Panc1 (cell line): Measurements from ENCODE around the gene LMO4. TPM values are rescaled to one million over a fixed set of nuclear protein-coding genes. Genes with fewer than 3 reads are reported as not detected.
A peak's percentile ranks its signal among the peaks of the same experiment; 100 is the strongest.

Experiments used
- ATAC-seq: fragments of 200-7000 bp; cut with Tn5 transposase; 2 replicates; pipeline ENCODE4 v1.9.1; 2020; ENCODE audit warnings: mild to moderate bottlenecking, moderate library complexity
- BruUV-seq: library from RNA; stranded (reverse); fragments of 400-500 nt; replicated peaks from 2 replicates; lab custom pipeline; 2021; lab: Mats Ljungman, UMichigan
- CTCF ChIA-PET: fragments of 300-600 bp; sonication (Branson Sonifier 250); formaldehyde crosslinking; loops from one replicate; lab custom pipeline; 2022; ENCODE audit warnings: antibody characterized with exemption; lab: Charles Lee
- POLR2A ChIA-PET: fragments of 300-600 bp; sonication (Branson Sonifier 250); formaldehyde crosslinking; loops from one replicate; lab custom pipeline; 2022; ENCODE audit warnings: antibody characterized with exemption; lab: Charles Lee
- DNase-seq: peaks from one replicate; pipeline ENCODE4 v3.0.0-alpha.2; 2010; ENCODE audit warnings: low read depth, low spot score
- H3K27ac ChIP-seq: 2 replicates; pipeline ENCODE4 v1.5.1; 2011; ENCODE audit warnings: mild to moderate bottlenecking, low read length, inconsistent platforms
- H3K27me3 ChIP-seq: fragments of 200-500 bp; sonication (Bioruptor generic); 2 replicates; pipeline ENCODE4 v1.6.0; 2014; ENCODE audit warnings: low read length, inconsistent platforms; ENCODE audit not compliant: control insufficient read depth, insufficient read depth
- H3K36me3 ChIP-seq: fragments of 200-500 bp; sonication (Bioruptor generic); 2 replicates; pipeline ENCODE4 v1.5.1; 2014; ENCODE audit warnings: inconsistent platforms, mild to moderate bottlenecking, low read length, moderate library complexity; ENCODE audit not compliant: control insufficient read depth, insufficient read depth
- H3K4me1 ChIP-seq: 2 replicates; pipeline ENCODE4 v1.5.1; 2011; ENCODE audit warnings: inconsistent platforms, mild to moderate bottlenecking, low read length, moderate library complexity; ENCODE audit not compliant: control insufficient read depth, insufficient read depth
- H3K4me3 ChIP-seq, 2 experiments: 2 replicates each; pipeline ENCODE4 v1.5.1; 2011 to 2012; ENCODE audit warnings: low read depth in 2 of 2, low read length in 2 of 2, mild to moderate bottlenecking in 2 of 2, inconsistent platforms in 1 of 2, moderate library complexity in 1 of 2
- H3K9me3 ChIP-seq: fragments of 200-500 bp; sonication (Bioruptor generic); 2 replicates; pipeline ENCODE4 v1.5.1; 2014; ENCODE audit warnings: low read depth, mild to moderate bottlenecking, inconsistent platforms, low read length, moderate library complexity; ENCODE audit not compliant: control insufficient read depth, insufficient read depth
- POLR2AphosphoS5 ChIP-seq: IDR thresholded peaks from 2 replicates; pipeline ENCODE4 v1.6.1; 2012; ENCODE audit warnings: mild to moderate bottlenecking, low read depth, low read length, moderate library complexity
- SIN3A ChIP-seq: IDR thresholded peaks from 2 replicates; pipeline ENCODE4 v1.6.1; 2012; ENCODE audit warnings: low read depth, mild to moderate bottlenecking, low read length, moderate library complexity, borderline replicate concordance; ENCODE audit not compliant: insufficient read depth
- TCF7L2 ChIP-seq: IDR thresholded peaks from 2 replicates; pipeline ENCODE4 v1.6.1; 2011; ENCODE audit warnings: mild to moderate bottlenecking, low read depth, low read length, inconsistent platforms
- in situ Hi-C: cut with HindIII; loops from 2 replicates; pipeline ENCODE4 v1.10.0; 2016; ENCODE audit warnings: low sequenced_read_pairs, low pct_unique_long_range_greater_than_20kb
- intact Hi-C: fragments of 100-400 bp; cut with micrococcal nuclease; formaldehyde crosslinking; loops from one replicate; pipeline ENCODE4 v1.10.0; 2022; ENCODE audit not compliant: unreplicated experiment
- total RNA-seq: library from RNA; stranded (reverse); gene quantifications from one replicate; pipeline ENCODE4 v1.2.1, GENCODE V29; 2021; ENCODE audit not compliant: unreplicated experiment
- TF ChIP-seq, protein P1 (sequence below), 2 experiments: IDR thresholded peaks; 2 replicates each; pipeline ENCODE4 v1.6.1; 2011 to 2012; ENCODE audit warnings: low read depth in 2 of 2, control low read depth in 1 of 2, low read length in 1 of 2, mild to moderate bottlenecking in 1 of 2, moderate library complexity in 1 of 2; ENCODE audit not compliant: insufficient read depth in 1 of 2
- TF ChIP-seq, protein P2 (sequence below): fragments of 450-650 bp; IDR thresholded peaks from 2 replicates; pipeline ENCODE4 v1.5.1; 2017; ENCODE audit warnings: mild to moderate bottlenecking

LMO4 gene
- total RNA-seq, 1 experiment from 2014 or later, result 38.3 TPM

DNA sequence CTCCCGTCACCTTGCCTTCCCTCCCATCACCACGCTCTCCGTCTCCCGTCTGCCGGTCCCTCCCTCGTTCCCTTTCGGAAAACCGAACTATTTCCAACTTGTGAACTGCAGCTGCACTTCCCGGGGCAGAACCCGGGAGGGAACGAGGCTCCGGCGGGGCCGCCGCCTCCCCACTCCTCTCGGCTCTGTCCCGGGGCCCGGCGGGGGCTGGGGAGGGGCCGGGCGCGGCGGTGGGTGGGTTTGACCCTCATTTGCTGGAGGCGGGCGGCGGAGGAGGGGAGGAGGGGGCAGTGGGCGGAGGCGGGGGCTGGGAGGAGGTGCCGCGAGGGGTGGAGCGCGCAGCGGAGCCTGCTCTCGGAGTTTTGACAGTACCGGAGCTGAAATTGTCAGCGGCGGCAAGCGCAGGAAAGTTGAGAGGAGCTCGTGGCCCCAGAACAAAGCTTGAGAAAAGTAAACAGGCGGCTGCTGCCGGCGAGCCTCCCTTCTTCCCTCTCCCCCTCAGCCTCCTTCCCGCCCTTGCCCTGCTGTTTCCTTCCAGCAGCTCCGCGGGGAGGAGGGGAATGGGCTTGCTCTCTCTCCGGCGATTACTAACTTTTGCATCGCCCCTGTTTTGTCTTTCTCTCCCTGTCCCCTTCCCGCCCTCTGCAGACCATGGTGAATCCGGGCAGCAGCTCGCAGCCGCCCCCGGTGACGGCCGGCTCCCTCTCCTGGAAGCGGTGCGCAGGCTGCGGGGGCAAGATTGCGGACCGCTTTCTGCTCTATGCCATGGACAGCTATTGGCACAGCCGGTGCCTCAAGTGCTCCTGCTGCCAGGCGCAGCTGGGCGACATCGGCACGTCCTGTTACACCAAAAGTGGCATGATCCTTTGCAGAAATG is 2.9 kb downstream of the LMO4 start:
- Histone ChIP-seq H3K27ac (peak overlapping the region; percentile 77), H3K27me3 (no peaks in the 10 kb centered on the region), H3K36me3 (no peaks in the 10 kb centered on the region; the same call in none of the 2 replicates), H3K4me1 (peaks cover 54% of the 10 kb centered on the region), H3K9me3 (no peaks in the 10 kb centered on the region), H3K4me3 (peak overlapping the region; percentile 69 to 87)
- intact Hi-C loops (no loop called here), in situ Hi-C loops (no loop called here)
- TF ChIP-seq, protein P1, sequence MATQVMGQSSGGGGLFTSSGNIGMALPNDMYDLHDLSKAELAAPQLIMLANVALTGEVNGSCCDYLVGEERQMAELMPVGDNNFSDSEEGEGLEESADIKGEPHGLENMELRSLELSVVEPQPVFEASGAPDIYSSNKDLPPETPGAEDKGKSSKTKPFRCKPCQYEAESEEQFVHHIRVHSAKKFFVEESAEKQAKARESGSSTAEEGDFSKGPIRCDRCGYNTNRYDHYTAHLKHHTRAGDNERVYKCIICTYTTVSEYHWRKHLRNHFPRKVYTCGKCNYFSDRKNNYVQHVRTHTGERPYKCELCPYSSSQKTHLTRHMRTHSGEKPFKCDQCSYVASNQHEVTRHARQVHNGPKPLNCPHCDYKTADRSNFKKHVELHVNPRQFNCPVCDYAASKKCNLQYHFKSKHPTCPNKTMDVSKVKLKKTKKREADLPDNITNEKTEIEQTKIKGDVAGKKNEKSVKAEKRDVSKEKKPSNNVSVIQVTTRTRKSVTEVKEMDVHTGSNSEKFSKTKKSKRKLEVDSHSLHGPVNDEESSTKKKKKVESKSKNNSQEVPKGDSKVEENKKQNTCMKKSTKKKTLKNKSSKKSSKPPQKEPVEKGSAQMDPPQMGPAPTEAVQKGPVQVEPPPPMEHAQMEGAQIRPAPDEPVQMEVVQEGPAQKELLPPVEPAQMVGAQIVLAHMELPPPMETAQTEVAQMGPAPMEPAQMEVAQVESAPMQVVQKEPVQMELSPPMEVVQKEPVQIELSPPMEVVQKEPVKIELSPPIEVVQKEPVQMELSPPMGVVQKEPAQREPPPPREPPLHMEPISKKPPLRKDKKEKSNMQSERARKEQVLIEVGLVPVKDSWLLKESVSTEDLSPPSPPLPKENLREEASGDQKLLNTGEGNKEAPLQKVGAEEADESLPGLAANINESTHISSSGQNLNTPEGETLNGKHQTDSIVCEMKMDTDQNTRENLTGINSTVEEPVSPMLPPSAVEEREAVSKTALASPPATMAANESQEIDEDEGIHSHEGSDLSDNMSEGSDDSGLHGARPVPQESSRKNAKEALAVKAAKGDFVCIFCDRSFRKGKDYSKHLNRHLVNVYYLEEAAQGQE (IDR thresholded peaks at IDR 0.05; ENCODE audit: insufficient read depth in 1 of 2, low read depth in 2 of 2, low read length in 1 of 2), result no peak
- TF ChIP-seq TCF7L2, result 0 out of 2 replicates have a peak, but pooled peaks have one; percentile 5
- TF ChIP-seq, protein P2, sequence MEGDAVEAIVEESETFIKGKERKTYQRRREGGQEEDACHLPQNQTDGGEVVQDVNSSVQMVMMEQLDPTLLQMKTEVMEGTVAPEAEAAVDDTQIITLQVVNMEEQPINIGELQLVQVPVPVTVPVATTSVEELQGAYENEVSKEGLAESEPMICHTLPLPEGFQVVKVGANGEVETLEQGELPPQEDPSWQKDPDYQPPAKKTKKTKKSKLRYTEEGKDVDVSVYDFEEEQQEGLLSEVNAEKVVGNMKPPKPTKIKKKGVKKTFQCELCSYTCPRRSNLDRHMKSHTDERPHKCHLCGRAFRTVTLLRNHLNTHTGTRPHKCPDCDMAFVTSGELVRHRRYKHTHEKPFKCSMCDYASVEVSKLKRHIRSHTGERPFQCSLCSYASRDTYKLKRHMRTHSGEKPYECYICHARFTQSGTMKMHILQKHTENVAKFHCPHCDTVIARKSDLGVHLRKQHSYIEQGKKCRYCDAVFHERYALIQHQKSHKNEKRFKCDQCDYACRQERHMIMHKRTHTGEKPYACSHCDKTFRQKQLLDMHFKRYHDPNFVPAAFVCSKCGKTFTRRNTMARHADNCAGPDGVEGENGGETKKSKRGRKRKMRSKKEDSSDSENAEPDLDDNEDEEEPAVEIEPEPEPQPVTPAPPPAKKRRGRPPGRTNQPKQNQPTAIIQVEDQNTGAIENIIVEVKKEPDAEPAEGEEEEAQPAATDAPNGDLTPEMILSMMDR, result peak; percentile 41
- TF ChIP-seq POLR2AphosphoS5, result peak; percentile 37; the same call in 1 of the 2 replicates
- peak; percentile 69; the same call in 1 of the 2 replicates for TF ChIP-seq SIN3A
- DNase-seq (no peak), ATAC-seq (peak; percentile 59)
- POLR2A ChIA-PET, result no interaction called here
- no TSS peak for BruUV-seq
- CTCF ChIA-PET, result no interaction called here

DNA sequence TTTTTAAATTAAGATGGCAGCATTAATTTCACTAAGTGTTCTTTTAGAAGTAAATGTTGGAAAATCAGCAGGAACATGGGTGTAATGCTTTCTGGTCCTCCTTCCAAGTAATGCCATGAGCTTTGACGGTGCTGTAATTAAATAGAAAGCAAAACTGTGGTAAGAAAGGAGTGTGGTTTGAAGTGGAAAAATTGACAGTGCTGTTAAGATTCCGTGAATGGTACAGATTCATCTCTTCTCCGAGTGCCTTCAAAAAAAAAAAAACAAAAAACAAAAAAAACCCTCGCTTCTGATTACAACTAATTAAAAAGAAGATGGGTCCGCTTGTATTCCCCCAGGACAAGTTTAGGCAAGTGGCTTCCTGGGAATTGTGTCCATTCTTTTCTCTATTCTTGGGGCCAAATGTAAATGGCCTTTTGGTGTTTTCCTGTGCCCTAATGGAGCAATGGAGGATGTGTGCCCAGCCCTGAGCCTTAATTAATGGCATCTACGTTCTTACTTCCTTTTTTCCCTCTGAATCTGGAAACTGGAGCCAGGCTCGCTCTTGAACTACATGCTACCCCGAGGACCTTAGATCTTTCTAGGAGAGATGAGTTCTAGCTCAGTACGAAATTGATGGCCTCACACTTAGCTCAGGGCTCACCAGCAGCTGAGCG is 5.1 kb downstream of the LMO4 start:
- CTCF ChIA-PET, result interaction anchor here (0.6 to 1.0 kb wide), 2 partner anchors 223 to 1262 kb away, joined by 3 read pairs; no protein-coding TSS in a partner anchor
- no TSS peak for BruUV-seq
- H3K27ac ChIP-seq, result peak overlapping the region; percentile 73

More for the DNA sequence above, 5.1 kb downstream of the LMO4 start:
- Histone ChIP-seq H3K27me3 (no peaks in the 10 kb centered on the region), H3K36me3 (no peaks in the 10 kb centered on the region; the same call in none of the 2 replicates), H3K4me1 (peaks cover 61% of the 10 kb centered on the region), H3K9me3 (no peaks in the 10 kb centered on the region), H3K4me3 (peak overlapping the region; percentile 42 to 71)
- in situ Hi-C loops, result no loop called here
- intact Hi-C loops, result no loop called here
- ATAC-seq (no peak), DNase-seq (no peak)
- POLR2A ChIA-PET, result no interaction called here
- TF ChIP-seq, protein P1 (IDR thresholded peaks at IDR 0.05; ENCODE audit: insufficient read depth in 1 of 2, low read depth in 2 of 2, low read length in 1 of 2), result no peak
